ENCODE results near the gene DNM3. TPM values are rescaled to one million over a fixed set of nuclear protein-coding genes. Genes with fewer than 3 reads are reported as not detected.

Gene DNM3
- total and polyA plus RNA-seq, 7 donors = 0.60 to 13.3 (median 3.9) TPM

- TF ChIP-seq POLR2A (IDR thresholded peaks at IDR 0.05) (no peak), POLR2AphosphoS5 (IDR thresholded peaks at IDR 0.05) (no peak), CTCF (IDR thresholded peaks at IDR 0.05) (no peak), EP300 (IDR thresholded peaks at IDR 0.05) (no peak)
- 91 to 96% methylated on average over 4 of the region's 4 CpGs for WGBS, 2 donors
- Histone ChIP-seq H3K4me3 (no peak overlapping the region), H3K36me3 (no peaks in the 10 kb centered on the region), H3K9me3 (peaks cover 0 to 2% (median 0%) of the 10 kb centered on the region in 4 donors), H3K4me1 (no peaks in the 10 kb centered on the region), H3K27me3 (no peaks in the 10 kb centered on the region), H3K27ac (no peak overlapping the region)
- DNase-seq = no peak
- intact Hi-C loops (cut with DNase I) = no loop called here
Measured at GRCh38 chr1:171863531-171863930, 22.2 kb downstream of the DNM3 start.

GRCh38 chr1:171864308-171864707, 23.0 kb downstream of the DNM3 start:
- Histone ChIP-seq H3K9me3 (peaks cover 0 to 2% (median 0%) of the 10 kb centered on the region in 4 donors), H3K4me1 (no peaks in the 10 kb centered on the region), H3K4me3 (no peak overlapping the region), H3K36me3 (no peaks in the 10 kb centered on the region), H3K27ac (no peak overlapping the region), H3K27me3 (no peaks in the 10 kb centered on the region)
- no peak for DNase-seq
- intact Hi-C loops (cut with DNase I) = no loop called here
- TF ChIP-seq POLR2AphosphoS5 (IDR thresholded peaks at IDR 0.05) = no peak
- TF ChIP-seq POLR2A (IDR thresholded peaks at IDR 0.05) = no peak
- no peak for TF ChIP-seq CTCF (IDR thresholded peaks at IDR 0.05)
- no peak for TF ChIP-seq EP300 (IDR thresholded peaks at IDR 0.05)

- peaks cover 0 to 2% (median 0%) of the 10 kb centered on the region in 4 donors for H3K9me3 ChIP-seq
- H3K4me3 ChIP-seq = no peak overlapping the region
- intact Hi-C loops (cut with DNase I) = no loop called here
- no peak for DNase-seq
- no peak overlapping the region for H3K27ac ChIP-seq
- 89% methylated on average over 6 of the region's 6 CpGs for WGBS, 2 donors
- H3K27me3 ChIP-seq = no peaks in the 10 kb centered on the region
- TF ChIP-seq POLR2AphosphoS5 (IDR thresholded peaks at IDR 0.05) = no peak
- no peak for TF ChIP-seq EP300 (IDR thresholded peaks at IDR 0.05)
- TF ChIP-seq POLR2A (IDR thresholded peaks at IDR 0.05) = no peak
- TF ChIP-seq CTCF (IDR thresholded peaks at IDR 0.05) = no peak
- H3K36me3 ChIP-seq = no peaks in the 10 kb centered on the region
- H3K4me1 ChIP-seq = no peaks in the 10 kb centered on the region
Measured at GRCh38 chr1:171865106-171865505, 23.8 kb downstream of the DNM3 start.

- TF ChIP-seq POLR2AphosphoS5 (IDR thresholded peaks at IDR 0.05) = no peak
- TF ChIP-seq EP300 (IDR thresholded peaks at IDR 0.05) = no peak
- TF ChIP-seq CTCF (IDR thresholded peaks at IDR 0.05) = no peak
- TF ChIP-seq POLR2A (IDR thresholded peaks at IDR 0.05) = no peak
- H3K36me3 ChIP-seq = no peaks in the 10 kb centered on the region
- 90 to 91% methylated on average over 2 of the region's 2 CpGs for WGBS, 2 donors
- no peak overlapping the region for H3K27ac ChIP-seq
- no peak for DNase-seq
- H3K4me3 ChIP-seq = no peak overlapping the region
- intact Hi-C loops (cut with DNase I) = no loop called here
- no peaks in the 10 kb centered on the region for H3K4me1 ChIP-seq
- no peaks in the 10 kb centered on the region for H3K27me3 ChIP-seq
- H3K9me3 ChIP-seq = no peaks in the 10 kb centered on the region
Measured at GRCh38 chr1:171867236-171867635, 25.9 kb downstream of the DNM3 start.

- Histone ChIP-seq H3K4me1 (no peaks in the 10 kb centered on the region), H3K4me3 (no peak overlapping the region), H3K27ac (peak overlapping the region in 1 of 4 donors; percentile 0), H3K27me3 (no peaks in the 10 kb centered on the region), H3K9me3 (no peaks in the 10 kb centered on the region), H3K36me3 (no peaks in the 10 kb centered on the region)
- no peak for TF ChIP-seq CTCF (IDR thresholded peaks at IDR 0.05)
- TF ChIP-seq POLR2AphosphoS5 (IDR thresholded peaks at IDR 0.05) = no peak
- no peak for TF ChIP-seq POLR2A (IDR thresholded peaks at IDR 0.05)
- TF ChIP-seq EP300 (IDR thresholded peaks at IDR 0.05) = no peak
- WGBS, 2 donors = 64 to 84% methylated on average over 3 of the region's 3 CpGs
- intact Hi-C loops (cut with DNase I) = no loop called here
- no peak for DNase-seq
Measured at GRCh38 chr1:171868217-171868803, 27.0 kb downstream of the DNM3 start.
